HCT116 (cell line): ENCODE results near the gene DDR2. TPM values are rescaled to one million over a fixed set of nuclear protein-coding genes. Genes with fewer than 3 reads are reported as not detected.

Experiments
- ATAC-seq: fragments of 200-7000 bp; cut with Tn5 transposase; 2 replicates; pipeline ENCODE4 v1.9.1; 2020; ENCODE audit warnings: mild to moderate bottlenecking, moderate library complexity
- BruUV-seq: library from RNA; stranded (reverse); fragments of 400-500 nt; replicated peaks from 2 replicates; lab custom pipeline; 2021; lab: Mats Ljungman, UMichigan
- CTCF ChIA-PET: fragments of 300-600 bp; sonication (Branson Sonifier 250); formaldehyde crosslinking; loops from one replicate; lab custom pipeline; 2021; ENCODE audit warnings: antibody characterized with exemption; lab: Charles Lee
- POLR2A ChIA-PET: fragments of 300-600, 350-600 bp; sonication (Branson Sonifier 250); formaldehyde crosslinking; loops from one replicate; lab custom pipeline; 2021; ENCODE audit warnings: antibody characterized with exemption; lab: Charles Lee
- RAD21 ChIA-PET, 2 experiments: fragments of 300-600 bp; sonication (Branson Sonifier 250); formaldehyde crosslinking; loops; one replicate each; lab custom pipeline; 2023; ENCODE audit warnings: low total read pairs in 2 of 2; ENCODE audit not compliant: uncharacterized antibody in 2 of 2, unreplicated experiment in 2 of 2, low non-redundant PET in 1 of 2; lab: Charles Lee
- DNase-seq: peaks from one replicate; pipeline ENCODE4 v3.0.0-alpha.2; 2010; ENCODE audit warnings: low read depth, low spot score
- H2AFZ ChIP-seq: fragments of 200-600 bp; shearing (Covaris generic), sonication (generic); 2 replicates; pipeline ENCODE4 v1.6.1; 2017; ENCODE audit warnings: low read depth, mixed run types, mixed read lengths, antibody characterized with exemption, low read length; ENCODE audit not compliant: poor library complexity, severe bottlenecking
- H3K27ac ChIP-seq: 2 replicates; pipeline ENCODE4 v1.5.1; 2012; ENCODE audit warnings: low read depth, low read length
- H3K27me3 ChIP-seq: fragments of 200-600 bp; sonication (generic); 2 replicates; pipeline ENCODE4 v1.6.1; 2016; ENCODE audit warnings: mixed run types, low read length, mixed read lengths; ENCODE audit not compliant: insufficient read depth
- H3K36me3 ChIP-seq, 2 experiments: fragments of 200-500 bp in 1 of 2; fragments of 200-600 bp in 1 of 2; sonication (Bioruptor generic) in 1 of 2; sonication (generic) in 1 of 2; 2 replicates each; pipeline versions ENCODE4 v1.5.1 to v1.6.1; 2014 to 2016; ENCODE audit warnings: low read length in 2 of 2, inconsistent platforms in 1 of 2, mixed read lengths in 1 of 2, mixed run types in 1 of 2; ENCODE audit not compliant: insufficient read depth in 2 of 2, control insufficient read depth in 1 of 2
- H3K4me1 ChIP-seq, 2 experiments: fragments of 200-600 bp in 1 of 2; sonication (generic) in 1 of 2; 2 replicates each; pipeline versions ENCODE4 v1.5.1 to v1.6.1; 2012 to 2017; ENCODE audit warnings: low read length in 2 of 2, inconsistent platforms in 1 of 2, mild to moderate bottlenecking in 1 of 2, mixed read lengths in 1 of 2, mixed run types in 1 of 2, moderate library complexity in 1 of 2; ENCODE audit not compliant: insufficient read depth in 2 of 2, control insufficient read depth in 1 of 2
- H3K4me2 ChIP-seq: fragments of 200-600 bp; sonication (generic); 2 replicates; pipeline ENCODE4 v1.6.1; 2017; ENCODE audit warnings: mixed run types, low read length, mixed read lengths
- H3K4me3 ChIP-seq, 2 experiments: fragments of 200-600 bp in 1 of 2; sonication (generic) in 1 of 2; replicated peaks in 1 of 2; 2 replicates each; pipeline ENCODE4 v1.5.1; 2011 to 2016; ENCODE audit warnings: low read length in 2 of 2, control low read depth in 1 of 2, low read depth in 1 of 2, mild to moderate bottlenecking in 1 of 2, mixed read lengths in 1 of 2, mixed run types in 1 of 2
- H3K79me2 ChIP-seq: fragments of 200-600 bp; sonication (generic); 2 replicates; pipeline ENCODE4 v1.6.1; 2017; ENCODE audit warnings: mild to moderate bottlenecking, mixed run types, low read length, moderate library complexity, mixed read lengths; ENCODE audit not compliant: insufficient read depth
- H3K9ac ChIP-seq: fragments of 200-600 bp; sonication (generic); 2 replicates; pipeline ENCODE4 v1.6.1; 2016; ENCODE audit warnings: low read length, mixed read lengths
- H3K9me2 ChIP-seq: fragments of 200-600 bp; sonication (generic), shearing (Covaris generic); 2 replicates; pipeline ENCODE4 v1.6.1; 2017; ENCODE audit warnings: mixed run types, mild to moderate bottlenecking, moderate library complexity; ENCODE audit not compliant: insufficient read depth
- H3K9me3 ChIP-seq, 2 experiments: fragments of 200-500 bp in 1 of 2; fragments of 200-600 bp in 1 of 2; sonication (Bioruptor generic) in 1 of 2; sonication (generic) in 1 of 2; 2 replicates each; pipeline ENCODE4 v1.6.1; 2014 to 2017; ENCODE audit warnings: low read length in 2 of 2, mixed read lengths in 2 of 2, inconsistent platforms in 1 of 2, low read depth in 1 of 2, mild to moderate bottlenecking in 1 of 2, mixed run types in 1 of 2, moderate library complexity in 1 of 2; ENCODE audit not compliant: control insufficient read depth in 1 of 2, insufficient read depth in 1 of 2
- H4K20me1 ChIP-seq: fragments of 200-600 bp; sonication (generic), shearing (Covaris generic); 2 replicates; pipeline ENCODE4 v1.6.1; 2017; ENCODE audit warnings: mixed run types, mild to moderate bottlenecking, moderate library complexity; ENCODE audit not compliant: insufficient read depth
- CEBPB ChIP-seq: IDR thresholded peaks from 2 replicates; pipeline ENCODE4 v1.6.1; 2012; ENCODE audit warnings: low read depth
- EZH2 ChIP-seq: fragments of 200-600 bp; sonication (generic); IDR thresholded peaks from 2 replicates; pipeline ENCODE4 v1.6.1; 2017; ENCODE audit warnings: antibody characterized with exemption, mixed run types
- EZH2phosphoT487 ChIP-seq: fragments of 200-600 bp; IDR thresholded peaks from 2 replicates; pipeline ENCODE4 v1.6.1; 2018; ENCODE audit warnings: antibody characterized with exemption, borderline replicate concordance
- FOSL1 ChIP-seq: IDR thresholded peaks from 2 replicates; pipeline ENCODE4 v1.6.1; 2012; ENCODE audit warnings: low read depth
- JUND ChIP-seq: IDR thresholded peaks from 2 replicates; pipeline ENCODE4 v1.6.1; 2012
- RAD21 ChIP-seq: IDR thresholded peaks from 2 replicates; pipeline ENCODE4 v1.6.1; 2012; ENCODE audit warnings: low read depth, mild to moderate bottlenecking
- SP1 ChIP-seq: IDR thresholded peaks from 2 replicates; pipeline ENCODE4 v1.6.1; 2012; ENCODE audit warnings: low read depth
- TCF7L2 ChIP-seq: IDR thresholded peaks from 2 replicates; pipeline ENCODE4 v1.7.0; 2011; ENCODE audit warnings: borderline replicate concordance, inconsistent platforms; ENCODE audit not compliant: insufficient read depth, insufficient read length; ENCODE audit errors: extremely low read depth
- ZNF274 ChIP-seq: fragments of 200-500 bp; sonication (Bioruptor generic); IDR thresholded peaks from 2 replicates; pipeline ENCODE4 v1.6.1; 2014; ENCODE audit warnings: mild to moderate bottlenecking, low read depth, low read length, inconsistent platforms
- intact Hi-C: fragments of 100-400 bp; cut with micrococcal nuclease; formaldehyde crosslinking; loops from 2 replicates; pipeline ENCODE4 v1.10.0; 2022
- total RNA-seq: library from RNA; stranded (reverse); gene quantifications from one replicate; pipeline ENCODE4 v1.2.1, GENCODE V29; 2021; ENCODE audit not compliant: unreplicated experiment
- TF ChIP-seq, protein P1 (sequence below): IDR thresholded peaks from 2 replicates; pipeline ENCODE4 v1.6.1; 2012
- TF ChIP-seq, protein P2 (sequence below): IDR thresholded peaks from 2 replicates; pipeline ENCODE4 v1.6.1; 2012; ENCODE audit warnings: low read depth

Gene DDR2
- total RNA-seq, 1 experiment from 2014 or later = 0.84 TPM

DNA sequence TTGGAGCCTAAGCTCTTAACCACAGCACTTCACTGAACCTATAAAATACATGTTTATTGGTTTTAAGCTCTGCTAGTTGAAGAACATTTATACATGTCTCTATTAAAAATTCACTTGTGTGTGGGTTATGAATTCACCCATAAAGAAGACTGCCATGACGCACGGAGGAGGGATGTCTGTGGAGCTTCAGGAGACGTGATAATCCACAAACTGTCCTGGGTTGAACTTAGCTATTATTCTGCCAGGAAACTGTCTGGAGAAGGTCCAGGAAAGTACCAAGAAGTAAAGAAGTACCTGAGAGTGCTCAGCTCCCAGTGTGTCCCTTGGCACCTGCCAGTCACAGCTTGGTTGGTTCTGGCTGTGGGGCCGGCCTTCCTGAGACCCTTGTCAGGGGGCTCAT, 56.3 kb downstream of the DDR2 start:
- Histone ChIP-seq H2AFZ (no peak overlapping the region), H3K4me3 (no peak overlapping the region), H3K9me3 (peaks cover 0 to 3% of the 10 kb centered on the region in 2 experiments; a peak in 1 of 4 replicates), H3K36me3 (no peaks in the 10 kb centered on the region), H3K9ac (no peak overlapping the region), H3K4me1 (peaks cover 17 to 35% of the 10 kb centered on the region in 2 experiments), H3K27ac (no peak overlapping the region), H4K20me1 (no peaks in the 10 kb centered on the region), H3K4me2 (no peak overlapping the region), H3K27me3 (no peaks in the 10 kb centered on the region), H3K79me2 (no peaks in the 10 kb centered on the region), H3K9me2 (no peaks in the 10 kb centered on the region)
- ChIA-PET CTCF (no interaction called here), RAD21 (no interaction called here), POLR2A (no interaction called here)
- no peak for DNase-seq
- no peak for ATAC-seq
- no TSS peak for BruUV-seq
- intact Hi-C loops = no loop called here
- TF ChIP-seq EZH2phosphoT487 (no peak), SP1 (no peak), TCF7L2 (no peak), ZNF274 (no peak), EZH2 (no peak), CEBPB (no peak), JUND (no peak), RAD21 (no peak), FOSL1 (no peak)
- TF ChIP-seq, protein P1, sequence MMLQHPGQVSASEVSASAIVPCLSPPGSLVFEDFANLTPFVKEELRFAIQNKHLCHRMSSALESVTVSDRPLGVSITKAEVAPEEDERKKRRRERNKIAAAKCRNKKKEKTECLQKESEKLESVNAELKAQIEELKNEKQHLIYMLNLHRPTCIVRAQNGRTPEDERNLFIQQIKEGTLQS = no peak
- TF ChIP-seq, protein P2, sequence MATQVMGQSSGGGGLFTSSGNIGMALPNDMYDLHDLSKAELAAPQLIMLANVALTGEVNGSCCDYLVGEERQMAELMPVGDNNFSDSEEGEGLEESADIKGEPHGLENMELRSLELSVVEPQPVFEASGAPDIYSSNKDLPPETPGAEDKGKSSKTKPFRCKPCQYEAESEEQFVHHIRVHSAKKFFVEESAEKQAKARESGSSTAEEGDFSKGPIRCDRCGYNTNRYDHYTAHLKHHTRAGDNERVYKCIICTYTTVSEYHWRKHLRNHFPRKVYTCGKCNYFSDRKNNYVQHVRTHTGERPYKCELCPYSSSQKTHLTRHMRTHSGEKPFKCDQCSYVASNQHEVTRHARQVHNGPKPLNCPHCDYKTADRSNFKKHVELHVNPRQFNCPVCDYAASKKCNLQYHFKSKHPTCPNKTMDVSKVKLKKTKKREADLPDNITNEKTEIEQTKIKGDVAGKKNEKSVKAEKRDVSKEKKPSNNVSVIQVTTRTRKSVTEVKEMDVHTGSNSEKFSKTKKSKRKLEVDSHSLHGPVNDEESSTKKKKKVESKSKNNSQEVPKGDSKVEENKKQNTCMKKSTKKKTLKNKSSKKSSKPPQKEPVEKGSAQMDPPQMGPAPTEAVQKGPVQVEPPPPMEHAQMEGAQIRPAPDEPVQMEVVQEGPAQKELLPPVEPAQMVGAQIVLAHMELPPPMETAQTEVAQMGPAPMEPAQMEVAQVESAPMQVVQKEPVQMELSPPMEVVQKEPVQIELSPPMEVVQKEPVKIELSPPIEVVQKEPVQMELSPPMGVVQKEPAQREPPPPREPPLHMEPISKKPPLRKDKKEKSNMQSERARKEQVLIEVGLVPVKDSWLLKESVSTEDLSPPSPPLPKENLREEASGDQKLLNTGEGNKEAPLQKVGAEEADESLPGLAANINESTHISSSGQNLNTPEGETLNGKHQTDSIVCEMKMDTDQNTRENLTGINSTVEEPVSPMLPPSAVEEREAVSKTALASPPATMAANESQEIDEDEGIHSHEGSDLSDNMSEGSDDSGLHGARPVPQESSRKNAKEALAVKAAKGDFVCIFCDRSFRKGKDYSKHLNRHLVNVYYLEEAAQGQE = no peak
